GM20000 (cell line): Measurements from ENCODE around the gene TRIM71.

Experiments
- DNase-seq: peaks from one replicate; pipeline ENCODE4 v3.0.0; 2012; ENCODE audit warnings: low spot score
- CTCF ChIP-seq: IDR thresholded peaks from 2 replicates; pipeline ENCODE4 v1.5.1; 2012; ENCODE audit warnings: mild to moderate bottlenecking, control low read depth; ENCODE audit errors: extremely low read depth, missing control alignments

The TRIM71 gene

DNA sequence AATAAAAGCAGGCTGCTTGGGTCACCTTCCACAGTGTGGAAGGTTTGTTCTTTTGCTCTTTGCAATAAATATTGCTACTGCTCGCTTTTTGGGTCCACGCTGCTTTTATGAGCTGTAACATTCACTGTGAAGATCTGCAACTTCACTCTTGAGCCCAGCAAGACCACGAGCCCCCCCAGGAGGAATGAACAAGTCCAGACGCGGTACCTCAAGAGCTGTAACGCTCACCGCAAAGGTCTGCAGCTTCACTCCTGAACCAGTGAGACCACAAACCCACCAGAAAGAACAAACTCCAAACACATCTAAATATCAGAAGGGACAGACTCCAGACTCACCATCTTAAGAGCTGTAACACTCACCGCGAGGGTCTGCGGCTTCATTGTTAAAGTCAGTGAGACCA is 86.2 kb downstream of the TRIM71 start:
- no peak for DNase-seq
- no peak for TF ChIP-seq CTCF

- no peak for DNase-seq
- no peak for TF ChIP-seq CTCF
Measured at GRCh38 chr3:32909999-32910398, 92.2 kb downstream of the TRIM71 start.

DNA sequence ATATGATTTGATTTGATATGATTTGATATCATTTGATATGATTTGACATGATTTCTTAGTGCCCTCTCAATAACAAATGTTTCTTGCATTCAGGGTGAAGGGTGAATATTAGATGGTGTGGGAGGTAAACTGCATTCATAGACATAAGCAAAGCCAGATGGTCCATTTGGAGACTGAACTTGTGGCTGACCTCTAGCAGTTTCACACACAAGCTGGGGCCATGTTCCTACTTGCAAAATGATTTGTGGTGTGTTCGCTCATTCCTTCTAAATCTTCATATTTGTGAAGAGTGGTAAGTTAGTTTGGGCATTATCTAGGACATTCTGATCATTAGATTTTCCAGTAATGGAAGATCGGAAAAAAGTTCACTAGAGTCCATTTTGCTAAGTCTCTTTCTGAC is 93.2 kb downstream of the TRIM71 start:
- no peak for TF ChIP-seq CTCF
- no peak for DNase-seq

- no peak for TF ChIP-seq CTCF
- DNase-seq: no peak
Measured at GRCh38 chr3:32912046-32912445, 94.2 kb downstream of the TRIM71 start.

GRCh38 chr3:32913790-32914446 is 96.1 kb downstream of the TRIM71 start:
- no peak for DNase-seq
- TF ChIP-seq CTCF: no peak

GRCh38 chr3:32919920-32920319 is 102.1 kb downstream of the TRIM71 start:
- no peak for DNase-seq
- no peak for TF ChIP-seq CTCF

DNA sequence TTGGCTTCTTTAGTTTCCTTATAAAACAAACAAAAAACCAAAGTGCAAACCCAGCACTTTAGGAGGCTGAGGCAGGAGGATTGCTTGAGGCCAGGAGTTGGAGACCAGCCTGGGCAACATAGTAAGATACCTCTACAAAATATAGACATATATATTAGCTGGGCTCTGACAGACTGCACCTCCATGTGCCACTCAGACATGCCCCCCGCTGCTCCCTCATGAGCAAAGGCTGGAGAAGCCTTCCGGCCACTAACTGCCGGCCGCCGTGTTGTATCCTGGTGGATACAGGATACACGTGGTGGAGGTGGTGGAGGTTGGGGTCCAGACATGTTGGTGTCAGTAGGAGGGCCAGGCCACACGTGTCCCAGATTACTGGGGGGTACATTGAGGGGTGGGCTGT is 104.3 kb downstream of the TRIM71 start:
- DNase-seq: no peak
- no peak for TF ChIP-seq CTCF
